Endothelial cell of umbilical vein (primary cell): ENCODE measurements around the gene CDKN2B-AS1.

Experiments
- EZH2 ChIP-seq: IDR thresholded peaks from 2 replicates; pipeline ENCODE4 v1.6.1; 2012; ENCODE audit warnings: borderline replicate concordance, low read depth, mild to moderate bottlenecking, moderate library complexity, low read length, inconsistent platforms; ENCODE audit not compliant: severe bottlenecking
- MYC ChIP-seq: IDR thresholded peaks from one replicate; pipeline ENCODE4 v1.6.1; 2011; ENCODE audit warnings: mild to moderate bottlenecking, low read depth, low read length
- POLR2A ChIP-seq: IDR thresholded peaks from 2 replicates; pipeline ENCODE4 v1.6.1; 2012; ENCODE audit warnings: low read depth, mild to moderate bottlenecking, control low read depth, low read length
- POLR2AphosphoS5 ChIP-seq: IDR thresholded peaks from 2 replicates; pipeline ENCODE4 v1.6.1; 2012; ENCODE audit warnings: low read depth, mild to moderate bottlenecking, control low read depth, low read length, moderate library complexity; ENCODE audit not compliant: insufficient read depth
- TF ChIP-seq, protein P1 (sequence below), 2 donors: IDR thresholded peaks; 1 replicate in 1 of 2; 2 replicates in 1 of 2; pipeline ENCODE4 v1.5.1; 2011; ENCODE audit warnings: low read length in 2 of 2, mild to moderate bottlenecking in 2 of 2, moderate library complexity in 2 of 2, control low read depth in 1 of 2, inconsistent platforms in 1 of 2, low read depth in 1 of 2; ENCODE audit not compliant: insufficient read depth in 1 of 2; ENCODE audit errors: extremely low read depth in 1 of 2
- TF ChIP-seq, protein P2 (sequence below): IDR thresholded peaks from 2 replicates; pipeline ENCODE4 v1.6.1; 2011; ENCODE audit not compliant: insufficient read depth, insufficient read length

DNA sequence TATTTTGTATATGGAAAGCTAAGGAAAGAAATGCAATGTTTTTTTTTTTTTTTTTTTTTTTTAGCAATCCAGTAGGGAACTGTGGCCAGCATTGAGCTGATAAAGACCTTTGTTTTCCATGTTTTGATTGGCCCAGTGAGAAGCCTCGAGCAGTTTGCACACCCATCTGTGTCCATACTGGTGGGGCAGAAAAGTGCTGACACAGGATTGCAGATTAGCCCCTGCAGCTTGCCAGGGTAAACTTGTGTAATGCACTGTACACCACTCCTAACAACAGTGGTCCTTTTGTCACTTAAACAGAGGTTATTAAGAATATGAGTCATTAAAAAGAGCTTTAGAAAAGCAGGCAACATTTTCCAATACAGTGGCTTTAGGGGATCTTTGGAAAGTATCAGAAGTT, 147.3 kb downstream of the CDKN2B-AS1 start:
- TF ChIP-seq, protein P1, sequence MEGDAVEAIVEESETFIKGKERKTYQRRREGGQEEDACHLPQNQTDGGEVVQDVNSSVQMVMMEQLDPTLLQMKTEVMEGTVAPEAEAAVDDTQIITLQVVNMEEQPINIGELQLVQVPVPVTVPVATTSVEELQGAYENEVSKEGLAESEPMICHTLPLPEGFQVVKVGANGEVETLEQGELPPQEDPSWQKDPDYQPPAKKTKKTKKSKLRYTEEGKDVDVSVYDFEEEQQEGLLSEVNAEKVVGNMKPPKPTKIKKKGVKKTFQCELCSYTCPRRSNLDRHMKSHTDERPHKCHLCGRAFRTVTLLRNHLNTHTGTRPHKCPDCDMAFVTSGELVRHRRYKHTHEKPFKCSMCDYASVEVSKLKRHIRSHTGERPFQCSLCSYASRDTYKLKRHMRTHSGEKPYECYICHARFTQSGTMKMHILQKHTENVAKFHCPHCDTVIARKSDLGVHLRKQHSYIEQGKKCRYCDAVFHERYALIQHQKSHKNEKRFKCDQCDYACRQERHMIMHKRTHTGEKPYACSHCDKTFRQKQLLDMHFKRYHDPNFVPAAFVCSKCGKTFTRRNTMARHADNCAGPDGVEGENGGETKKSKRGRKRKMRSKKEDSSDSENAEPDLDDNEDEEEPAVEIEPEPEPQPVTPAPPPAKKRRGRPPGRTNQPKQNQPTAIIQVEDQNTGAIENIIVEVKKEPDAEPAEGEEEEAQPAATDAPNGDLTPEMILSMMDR (IDR thresholded peaks at IDR 0.05; ENCODE audit: extremely low read depth in 1 of 2, insufficient read depth in 1 of 2, low read depth in 1 of 2, low read length in 2 of 2) = no peak
- TF ChIP-seq POLR2A (no peak), POLR2AphosphoS5 (no peak), EZH2 (no peak), MYC (no peak)
- TF ChIP-seq, protein P2, sequence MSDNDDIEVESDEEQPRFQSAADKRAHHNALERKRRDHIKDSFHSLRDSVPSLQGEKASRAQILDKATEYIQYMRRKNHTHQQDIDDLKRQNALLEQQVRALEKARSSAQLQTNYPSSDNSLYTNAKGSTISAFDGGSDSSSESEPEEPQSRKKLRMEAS = no peak
